ENCODE data around the gene NT5DC3. TPM values are rescaled to one million over a fixed set of nuclear protein-coding genes. Genes with fewer than 3 reads are reported as not detected.

The NT5DC3 gene
- total RNA-seq, 2 experiments from 2014 or later = 4.7 to 7.5 TPM

- CTCF ChIA-PET (ENCODE audit: unreplicated experiment) = no interaction called here
- Histone ChIP-seq H3K9me3 (ENCODE audit: low read length) (no peaks in the 10 kb centered on the region), H3K4me3 (ENCODE audit: low read depth, low read length, poor library complexity, severe bottlenecking) (no peak overlapping the region), H3K79me2 (ENCODE audit: insufficient read depth, low read depth, low read length) (no peaks in the 10 kb centered on the region), H2AFZ (ENCODE audit: low read length) (no peak overlapping the region), H3K4me2 (ENCODE audit: low read length) (no peak overlapping the region), H3K36me3 (ENCODE audit: insufficient read depth, low read length) (no peaks in the 10 kb centered on the region), H3K9me2 (ENCODE audit: insufficient read depth, low read length) (no peaks in the 10 kb centered on the region), H3K4me1 (ENCODE audit: insufficient read depth, low read length, poor library complexity, severe bottlenecking) (no peaks in the 10 kb centered on the region), H3K27ac (ENCODE audit: low read depth, low read length, poor library complexity, severe bottlenecking) (no peak overlapping the region), H4K20me1 (ENCODE audit: insufficient read depth, low read length) (no peaks in the 10 kb centered on the region)
- BruUV-seq (replicated peaks) = no TSS peak
- POLR2A ChIA-PET = interaction anchor here (0.7 kb wide), 1 partner anchor 607 kb away, joined by 3 read pairs; no protein-coding TSS in a partner anchor
- no peak for DNase-seq (ENCODE audit: low spot score)
- intact Hi-C loops (cut with micrococcal nuclease; ENCODE audit: unreplicated experiment) = no loop called here
- TF ChIP-seq CTCF (conservative IDR thresholded peaks at IDR 0.05; ENCODE audit: low read length) (no peak), EZH2phosphoT487 (IDR thresholded peaks at IDR 0.05; ENCODE audit: borderline replicate concordance, low read depth, low read length) (no peak)
Observed at GRCh38 chr12:103745962-103746361, 95.1 kb downstream of the NT5DC3 start.

GRCh38 chr12:103743788-103744187, 97.2 kb downstream of the NT5DC3 start:
- ChIA-PET CTCF (ENCODE audit: unreplicated experiment) (no interaction called here), POLR2A (no interaction called here)
- Histone ChIP-seq H2AFZ (ENCODE audit: low read length) (no peak overlapping the region), H3K9me2 (ENCODE audit: insufficient read depth, low read length) (no peaks in the 10 kb centered on the region), H3K4me2 (ENCODE audit: low read length) (no peak overlapping the region), H3K27ac (ENCODE audit: low read depth, low read length, poor library complexity, severe bottlenecking) (no peak overlapping the region), H3K79me2 (ENCODE audit: insufficient read depth, low read depth, low read length) (no peaks in the 10 kb centered on the region), H3K4me1 (ENCODE audit: insufficient read depth, low read length, poor library complexity, severe bottlenecking) (no peaks in the 10 kb centered on the region), H3K4me3 (ENCODE audit: low read depth, low read length, poor library complexity, severe bottlenecking) (no peak overlapping the region), H4K20me1 (ENCODE audit: insufficient read depth, low read length) (no peaks in the 10 kb centered on the region), H3K36me3 (ENCODE audit: insufficient read depth, low read length) (no peaks in the 10 kb centered on the region), H3K9me3 (ENCODE audit: low read length) (no peaks in the 10 kb centered on the region)
- intact Hi-C loops (cut with micrococcal nuclease; ENCODE audit: unreplicated experiment) = no loop called here
- BruUV-seq (replicated peaks) = no TSS peak
- TF ChIP-seq CTCF (conservative IDR thresholded peaks at IDR 0.05; ENCODE audit: low read length) (no peak), EZH2phosphoT487 (IDR thresholded peaks at IDR 0.05; ENCODE audit: borderline replicate concordance, low read depth, low read length) (no peak)
- no peak for DNase-seq (ENCODE audit: low spot score)

GRCh38 chr12:103742349-103742932, 98.6 kb downstream of the NT5DC3 start:
- no peaks in the 10 kb centered on the region for H3K9me3 ChIP-seq (ENCODE audit: low read length)
- TF ChIP-seq CTCF (conservative IDR thresholded peaks at IDR 0.05; ENCODE audit: low read length) (no peak), EZH2phosphoT487 (IDR thresholded peaks at IDR 0.05; ENCODE audit: borderline replicate concordance, low read depth, low read length) (no peak)
- H3K4me1 ChIP-seq (ENCODE audit: insufficient read depth, low read length, poor library complexity, severe bottlenecking) = no peaks in the 10 kb centered on the region
- H3K27ac ChIP-seq (ENCODE audit: low read depth, low read length, poor library complexity, severe bottlenecking) = no peak overlapping the region
- no peak for DNase-seq (ENCODE audit: low spot score)
- intact Hi-C loops (cut with micrococcal nuclease; ENCODE audit: unreplicated experiment) = no loop called here
- H3K36me3 ChIP-seq (ENCODE audit: insufficient read depth, low read length) = no peaks in the 10 kb centered on the region
- no peak overlapping the region for H2AFZ ChIP-seq (ENCODE audit: low read length)
- no peak overlapping the region for H3K4me3 ChIP-seq (ENCODE audit: low read depth, low read length, poor library complexity, severe bottlenecking)
- no peaks in the 10 kb centered on the region for H3K79me2 ChIP-seq (ENCODE audit: insufficient read depth, low read depth, low read length)
- no peaks in the 10 kb centered on the region for H3K9me2 ChIP-seq (ENCODE audit: insufficient read depth, low read length)
- no TSS peak for BruUV-seq (replicated peaks)
- no peak overlapping the region for H3K4me2 ChIP-seq (ENCODE audit: low read length)
- CTCF ChIA-PET (ENCODE audit: unreplicated experiment) = interaction anchor here (0.6 kb wide), 1 partner anchor 60 kb away, joined by 3 read pairs; no protein-coding TSS in a partner anchor
- POLR2A ChIA-PET = interaction anchor here (0.8 kb wide), 1 partner anchor 76 kb away, joined by 3 read pairs; no protein-coding TSS in a partner anchor
- no peaks in the 10 kb centered on the region for H4K20me1 ChIP-seq (ENCODE audit: insufficient read depth, low read length)

All from OCI-LY7 (cell line).